ENCODE measurements around the gene SOAT1.

Gene SOAT1

DNA sequence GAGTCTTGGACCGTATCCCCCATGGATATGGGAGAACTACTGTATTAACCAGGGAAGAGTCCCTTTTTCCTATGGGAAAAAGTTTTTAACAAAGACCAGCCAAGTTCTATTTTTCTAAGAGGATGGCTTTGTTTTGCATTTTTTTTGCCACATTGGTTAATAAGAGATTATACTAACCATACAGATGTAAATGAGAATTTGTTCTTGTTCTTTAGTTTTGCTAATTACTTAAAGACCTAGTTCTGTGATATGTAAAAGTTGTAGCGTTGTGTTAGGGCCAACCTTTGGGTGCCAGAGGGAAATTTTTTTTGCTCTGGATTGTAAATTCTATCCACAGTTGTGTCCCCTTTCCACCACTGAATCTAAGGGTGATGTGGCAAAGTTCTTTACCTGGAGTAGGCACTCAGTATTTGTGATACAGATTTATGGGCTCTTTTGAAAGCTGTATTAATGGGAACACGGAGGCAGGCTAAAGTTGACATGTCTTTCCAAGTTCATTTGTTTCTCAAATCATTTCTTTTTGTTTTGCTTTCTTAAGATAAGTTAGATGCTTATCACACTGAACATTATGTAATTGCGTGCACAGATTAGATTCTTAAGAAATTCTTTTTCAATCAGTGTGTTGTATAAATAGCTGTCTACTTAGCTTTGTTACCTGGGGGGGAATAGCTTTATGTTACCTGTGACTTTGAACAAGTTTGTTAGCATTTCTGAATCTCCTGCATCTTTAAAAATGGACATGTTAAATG lies 2.9 kb downstream of the SOAT1 start:
- Histone ChIP-seq H3K27me3 (ENCODE audit: control insufficient read depth in 1 of 2, insufficient read depth in 1 of 2, low read length in 2 of 2) (no peaks in the 10 kb centered on the region), H3K18ac (ENCODE audit: low read depth in 1 of 2, low read length in 2 of 2) (no peak overlapping the region), H3K9ac (ENCODE audit: low read length) (no peak overlapping the region), H4K8ac (ENCODE audit: low read length) (no peak overlapping the region), H2BK5ac (ENCODE audit: low read depth, low read length, poor library complexity, severe bottlenecking) (no peak overlapping the region), H3K14ac (ENCODE audit: low read length in 2 of 2) (no peak overlapping the region), H2BK15ac (ENCODE audit: low read depth, poor library complexity, severe bottlenecking) (no peak overlapping the region), H2AFZ (ENCODE audit: low read depth, low read length) (no peak overlapping the region), H3K4me1 (ENCODE audit: control insufficient read depth, insufficient read depth, low read depth, low read length) (peaks cover 4% of the 10 kb centered on the region), H3K4ac (ENCODE audit: low read depth in 1 of 2, low read length in 2 of 2) (no peak overlapping the region), H2AK5ac (ENCODE audit: low read length, severe bottlenecking) (no peak overlapping the region), H3K36me3 (ENCODE audit: control insufficient read depth in 1 of 2, insufficient read depth in 2 of 2, low read depth in 1 of 2, low read length in 2 of 2) (peaks cover 0 to 20% of the 10 kb centered on the region in 2 experiments), H3K4me2 (ENCODE audit: low read length, poor library complexity, severe bottlenecking) (no peak overlapping the region), H3K23ac (ENCODE audit: low read length in 2 of 2) (no peak overlapping the region), H3K9me3 (ENCODE audit: control insufficient read depth, low read length) (no peaks in the 10 kb centered on the region), H3K27ac (ENCODE audit: low read length, poor library complexity, severe bottlenecking) (no peak overlapping the region), H4K91ac (ENCODE audit: low read length) (no peak overlapping the region), H2BK120ac (ENCODE audit: low read depth, low read length) (no peak overlapping the region), H3K79me1 (replicated peaks; ENCODE audit: low read length, poor library complexity, severe bottlenecking) (no peaks in the 10 kb centered on the region), H3K4me3 (ENCODE audit: insufficient read depth in 1 of 2, low read depth in 1 of 2, low read length in 2 of 2) (no peak overlapping the region), H2BK12ac (ENCODE audit: low read length in 2 of 2) (no peak overlapping the region)
- DNase-seq: no peak
- 80% methylated on average over 4 of the region's 4 CpGs for WGBS

GRCh38 chr1:179297105-179297378 lies 3.4 kb downstream of the SOAT1 start:
- peaks cover 0 to 20% of the 10 kb centered on the region in 2 experiments for H3K36me3 ChIP-seq (ENCODE audit: control insufficient read depth in 1 of 2, insufficient read depth in 2 of 2, low read depth in 1 of 2, low read length in 2 of 2)
- no peaks in the 10 kb centered on the region for H3K9me3 ChIP-seq (ENCODE audit: control insufficient read depth, low read length)
- H3K23ac ChIP-seq (ENCODE audit: low read length in 2 of 2): no peak overlapping the region
- no peak overlapping the region for H4K91ac ChIP-seq (ENCODE audit: low read length)
- 97% methylated on average over 3 of the region's 3 CpGs for WGBS
- no peak overlapping the region for H2AK5ac ChIP-seq (ENCODE audit: low read length, severe bottlenecking)
- H3K4me3 ChIP-seq (ENCODE audit: insufficient read depth in 1 of 2, low read depth in 1 of 2, low read length in 2 of 2): no peak overlapping the region
- H2BK5ac ChIP-seq (ENCODE audit: low read depth, low read length, poor library complexity, severe bottlenecking): no peak overlapping the region
- H3K9ac ChIP-seq (ENCODE audit: low read length): no peak overlapping the region
- no peak overlapping the region for H3K27ac ChIP-seq (ENCODE audit: low read length, poor library complexity, severe bottlenecking)
- no peak overlapping the region for H2AFZ ChIP-seq (ENCODE audit: low read depth, low read length)
- H3K4ac ChIP-seq (ENCODE audit: low read depth in 1 of 2, low read length in 2 of 2): no peak overlapping the region
- H4K8ac ChIP-seq (ENCODE audit: low read length): no peak overlapping the region
- no peak overlapping the region for H2BK120ac ChIP-seq (ENCODE audit: low read depth, low read length)
- H3K18ac ChIP-seq (ENCODE audit: low read depth in 1 of 2, low read length in 2 of 2): no peak overlapping the region
- H3K14ac ChIP-seq (ENCODE audit: low read length in 2 of 2): no peak overlapping the region
- no peak overlapping the region for H2BK15ac ChIP-seq (ENCODE audit: low read depth, poor library complexity, severe bottlenecking)
- DNase-seq: no peak
- no peaks in the 10 kb centered on the region for H3K27me3 ChIP-seq (ENCODE audit: control insufficient read depth in 1 of 2, insufficient read depth in 1 of 2, low read length in 2 of 2)
- no peak overlapping the region for H2BK12ac ChIP-seq (ENCODE audit: low read length in 2 of 2)
- H3K4me2 ChIP-seq (ENCODE audit: low read length, poor library complexity, severe bottlenecking): no peak overlapping the region
- peaks cover 4% of the 10 kb centered on the region for H3K4me1 ChIP-seq (ENCODE audit: control insufficient read depth, insufficient read depth, low read depth, low read length)
- H3K79me1 ChIP-seq (replicated peaks; ENCODE audit: low read length, poor library complexity, severe bottlenecking): no peaks in the 10 kb centered on the region

GRCh38 chr1:179298952-179299351 lies 5.4 kb downstream of the SOAT1 start:
- no peak overlapping the region for H3K14ac ChIP-seq (ENCODE audit: low read length in 2 of 2)
- no peak overlapping the region for H4K91ac ChIP-seq (ENCODE audit: low read length)
- H3K27ac ChIP-seq (ENCODE audit: low read length, poor library complexity, severe bottlenecking): no peak overlapping the region
- H3K4me2 ChIP-seq (ENCODE audit: low read length, poor library complexity, severe bottlenecking): no peak overlapping the region
- H3K9me3 ChIP-seq (ENCODE audit: control insufficient read depth, low read length): no peaks in the 10 kb centered on the region
- H3K4ac ChIP-seq (ENCODE audit: low read depth in 1 of 2, low read length in 2 of 2): no peak overlapping the region
- DNase-seq: no peak
- peaks cover 1% of the 10 kb centered on the region for H3K79me1 ChIP-seq (replicated peaks; ENCODE audit: low read length, poor library complexity, severe bottlenecking)
- H3K18ac ChIP-seq (ENCODE audit: low read depth in 1 of 2, low read length in 2 of 2): no peak overlapping the region
- no peak overlapping the region for H2BK15ac ChIP-seq (ENCODE audit: low read depth, poor library complexity, severe bottlenecking)
- no peak overlapping the region for H2AFZ ChIP-seq (ENCODE audit: low read depth, low read length)
- H3K4me3 ChIP-seq (ENCODE audit: insufficient read depth in 1 of 2, low read depth in 1 of 2, low read length in 2 of 2): no peak overlapping the region
- no peak overlapping the region for H4K8ac ChIP-seq (ENCODE audit: low read length)
- no peak overlapping the region for H2BK120ac ChIP-seq (ENCODE audit: low read depth, low read length)
- H3K9ac ChIP-seq (ENCODE audit: low read length): no peak overlapping the region
- no peaks in the 10 kb centered on the region for H3K27me3 ChIP-seq (ENCODE audit: control insufficient read depth in 1 of 2, insufficient read depth in 1 of 2, low read length in 2 of 2)
- no peak overlapping the region for H2BK12ac ChIP-seq (ENCODE audit: low read length in 2 of 2)
- H3K36me3 ChIP-seq (ENCODE audit: control insufficient read depth in 1 of 2, insufficient read depth in 2 of 2, low read depth in 1 of 2, low read length in 2 of 2): peaks cover 0 to 36% of the 10 kb centered on the region in 2 experiments
- no peak overlapping the region for H2AK5ac ChIP-seq (ENCODE audit: low read length, severe bottlenecking)
- H3K23ac ChIP-seq (ENCODE audit: low read length in 2 of 2): no peak overlapping the region
- H3K4me1 ChIP-seq (ENCODE audit: control insufficient read depth, insufficient read depth, low read depth, low read length): peaks cover 2% of the 10 kb centered on the region
- 82% methylated on average over 3 of the region's 3 CpGs for WGBS
- no peak overlapping the region for H2BK5ac ChIP-seq (ENCODE audit: low read depth, low read length, poor library complexity, severe bottlenecking)

GRCh38 chr1:179300112-179300511 lies 6.5 kb downstream of the SOAT1 start:
- H3K27ac ChIP-seq (ENCODE audit: low read length, poor library complexity, severe bottlenecking): no peak overlapping the region
- no peak overlapping the region for H2BK15ac ChIP-seq (ENCODE audit: low read depth, poor library complexity, severe bottlenecking)
- H2AFZ ChIP-seq (ENCODE audit: low read depth, low read length): no peak overlapping the region
- no peak overlapping the region for H3K4me2 ChIP-seq (ENCODE audit: low read length, poor library complexity, severe bottlenecking)
- WGBS: no CpG with 5 or more reads among the region's 1 CpG
- H3K14ac ChIP-seq (ENCODE audit: low read length in 2 of 2): no peak overlapping the region
- DNase-seq: no peak
- no peak overlapping the region for H4K91ac ChIP-seq (ENCODE audit: low read length)
- H2BK12ac ChIP-seq (ENCODE audit: low read length in 2 of 2): no peak overlapping the region
- H3K18ac ChIP-seq (ENCODE audit: low read depth in 1 of 2, low read length in 2 of 2): no peak overlapping the region
- H3K9me3 ChIP-seq (ENCODE audit: control insufficient read depth, low read length): no peaks in the 10 kb centered on the region
- peaks cover 8% of the 10 kb centered on the region for H3K79me1 ChIP-seq (replicated peaks; ENCODE audit: low read length, poor library complexity, severe bottlenecking)
- H2BK5ac ChIP-seq (ENCODE audit: low read depth, low read length, poor library complexity, severe bottlenecking): no peak overlapping the region
- H4K8ac ChIP-seq (ENCODE audit: low read length): no peak overlapping the region
- peaks cover 0 to 47% of the 10 kb centered on the region in 2 experiments for H3K36me3 ChIP-seq (ENCODE audit: control insufficient read depth in 1 of 2, insufficient read depth in 2 of 2, low read depth in 1 of 2, low read length in 2 of 2)
- H3K23ac ChIP-seq (ENCODE audit: low read length in 2 of 2): no peak overlapping the region
- no peak overlapping the region for H3K4me3 ChIP-seq (ENCODE audit: insufficient read depth in 1 of 2, low read depth in 1 of 2, low read length in 2 of 2)
- no peak overlapping the region for H3K9ac ChIP-seq (ENCODE audit: low read length)
- no peak overlapping the region for H2BK120ac ChIP-seq (ENCODE audit: low read depth, low read length)
- no peaks in the 10 kb centered on the region for H3K27me3 ChIP-seq (ENCODE audit: control insufficient read depth in 1 of 2, insufficient read depth in 1 of 2, low read length in 2 of 2)
- peaks cover 2% of the 10 kb centered on the region for H3K4me1 ChIP-seq (ENCODE audit: control insufficient read depth, insufficient read depth, low read depth, low read length)
- H2AK5ac ChIP-seq (ENCODE audit: low read length, severe bottlenecking): no peak overlapping the region
- no peak overlapping the region for H3K4ac ChIP-seq (ENCODE audit: low read depth in 1 of 2, low read length in 2 of 2)

Data from mesenchymal stem cell (in vitro differentiated cells and primary cell).